OCI-LY7 (cell line): ENCODE data around the gene RAB1A. TPM values are rescaled to one million over a fixed set of nuclear protein-coding genes. Genes with fewer than 3 reads are reported as not detected.

Experiments
- BruUV-seq: library from RNA; stranded (reverse); fragments of 400-500 nt; replicated peaks from 2 replicates; lab custom pipeline; 2021; lab: Mats Ljungman, UMichigan
- CTCF ChIA-PET: fragments of 300-600 bp; sonication (Branson Sonifier 250); formaldehyde crosslinking; loops from one replicate; lab custom pipeline; 2022; ENCODE audit warnings: antibody characterized with exemption; ENCODE audit not compliant: unreplicated experiment; lab: Charles Lee
- POLR2A ChIA-PET: fragments of 300-600 bp; sonication (Branson Sonifier 250); formaldehyde crosslinking; loops from one replicate; lab custom pipeline; 2022; ENCODE audit warnings: antibody characterized with exemption; lab: Charles Lee
- DNase-seq: peaks from one replicate; pipeline ENCODE4 v3.0.0-alpha.2; 2015; ENCODE audit warnings: low spot score
- H2AFZ ChIP-seq: fragments of 200-600 bp; sonication (generic), shearing (Covaris generic); 2 replicates; pipeline ENCODE4 v1.6.1; 2014; ENCODE audit warnings: mild to moderate bottlenecking, antibody characterized with exemption, low read length, moderate library complexity
- H3K27ac ChIP-seq: fragments of 200-600 bp; sonication (generic); 2 replicates; pipeline ENCODE4 v1.5.1; 2014; ENCODE audit warnings: mixed run types, low read depth, mild to moderate bottlenecking, moderate library complexity, low read length, inconsistent platforms; ENCODE audit not compliant: poor library complexity, severe bottlenecking
- H3K36me3 ChIP-seq: fragments of 200-600 bp; sonication (generic); 2 replicates; pipeline ENCODE4 v1.6.1; 2014; ENCODE audit warnings: mild to moderate bottlenecking, antibody characterized with exemption, low read length, moderate library complexity, mixed read lengths; ENCODE audit not compliant: insufficient read depth
- H3K4me1 ChIP-seq: fragments of 200-600 bp; sonication (generic); 2 replicates; pipeline ENCODE4 v1.5.1; 2014; ENCODE audit warnings: mild to moderate bottlenecking, low read length; ENCODE audit not compliant: insufficient read depth, poor library complexity, severe bottlenecking
- H3K4me2 ChIP-seq: fragments of 200-600 bp; sonication (generic); 2 replicates; pipeline ENCODE4 v1.6.1; 2014; ENCODE audit warnings: mild to moderate bottlenecking, low read length
- H3K4me3 ChIP-seq: fragments of 200-600 bp; sonication (generic); 2 replicates; pipeline ENCODE4 v1.5.1; 2014; ENCODE audit warnings: mild to moderate bottlenecking, low read depth, low read length; ENCODE audit not compliant: poor library complexity, severe bottlenecking
- H3K79me2 ChIP-seq: fragments of 200-600 bp; sonication (generic); 2 replicates; pipeline ENCODE4 v1.6.1; 2016; ENCODE audit warnings: low read depth, mild to moderate bottlenecking, low read length, moderate library complexity, mixed read lengths; ENCODE audit not compliant: insufficient read depth
- H3K9me2 ChIP-seq: fragments of 200-600 bp; sonication (generic); 2 replicates; pipeline ENCODE4 v1.6.1; 2016; ENCODE audit warnings: mild to moderate bottlenecking, low read length, mixed read lengths; ENCODE audit not compliant: insufficient read depth
- H3K9me3 ChIP-seq: fragments of 200-600 bp; sonication (generic); 2 replicates; pipeline ENCODE4 v1.6.1; 2014; ENCODE audit warnings: mild to moderate bottlenecking, mixed run types, low read length, mixed read lengths
- H4K20me1 ChIP-seq: fragments of 200-600 bp; sonication (generic); 2 replicates; pipeline ENCODE4 v1.6.1; 2014; ENCODE audit warnings: mild to moderate bottlenecking, antibody characterized with exemption, low read length, moderate library complexity, mixed read lengths; ENCODE audit not compliant: insufficient read depth
- CTCF ChIP-seq: fragments of 200-600 bp; sonication (generic); conservative IDR thresholded peaks from 2 replicates; pipeline ENCODE4 v1.5.1; 2014; ENCODE audit warnings: mild to moderate bottlenecking, antibody characterized with exemption, low read length, moderate library complexity, mixed read lengths
- EZH2phosphoT487 ChIP-seq: fragments of 200-600 bp; sonication (generic); IDR thresholded peaks from 2 replicates; pipeline ENCODE4 v1.6.1; 2018; ENCODE audit warnings: low read depth, borderline replicate concordance, mild to moderate bottlenecking, mixed run types, antibody characterized with exemption, low read length, moderate library complexity, mixed read lengths
- intact Hi-C: fragments of 100-400 bp; cut with micrococcal nuclease; formaldehyde crosslinking; loops from one replicate; pipeline ENCODE4 v1.10.0; 2022; ENCODE audit not compliant: unreplicated experiment
- total RNA-seq, 2 experiments: library from RNA; depleted of rRNA in 1 of 2; stranded (reverse); fragments of >200 nt in 1 of 2; shearing (Covaris generic) in 1 of 2; gene quantifications; 2 replicates each; pipeline ENCODE4 v1.2.3, GENCODE V29; 2014 to 2022

RAB1A gene
- total RNA-seq, 2 experiments from 2014 or later, result 39.7 to 75.4 TPM

GRCh38 chr2:65043001-65043400, 86.9 kb downstream of the RAB1A start:
- Histone ChIP-seq H3K79me2 (no peaks in the 10 kb centered on the region), H3K27ac (no peak overlapping the region), H4K20me1 (no peaks in the 10 kb centered on the region), H3K4me2 (no peak overlapping the region), H3K4me1 (peaks cover 9% of the 10 kb centered on the region), H3K4me3 (no peak overlapping the region), H3K9me2 (no peaks in the 10 kb centered on the region), H2AFZ (no peak overlapping the region), H3K36me3 (peaks cover 55% of the 10 kb centered on the region), H3K9me3 (peaks cover 23% of the 10 kb centered on the region)
- no TSS peak for BruUV-seq
- ChIA-PET CTCF (interaction anchor here (1.0 kb wide), 1 partner anchor 22 kb away, joined by 3 read pairs; no protein-coding TSS in a partner anchor), POLR2A (interaction anchor here (0.5 to 1.9 kb wide), 6 partner anchors 10 to 366 kb away, joined by 3 to 8 read pairs (median 6); partner anchors contain the start of gene CEP68)
- intact Hi-C loops, result loop anchor here (5.0 kb wide), 1 partner anchor 711 kb away; no protein-coding TSS in a partner anchor
- no peak for DNase-seq
- TF ChIP-seq EZH2phosphoT487 (no peak), CTCF (no peak)

GRCh38 chr2:65040400-65041261, 89.3 kb downstream of the RAB1A start:
- H3K4me1 ChIP-seq, result peaks cover 9% of the 10 kb centered on the region
- no peak overlapping the region for H3K27ac ChIP-seq
- H3K9me2 ChIP-seq, result no peaks in the 10 kb centered on the region
- peaks cover 19% of the 10 kb centered on the region for H3K9me3 ChIP-seq
- DNase-seq, result peak; percentile 85
- H3K4me3 ChIP-seq, result no peak overlapping the region
- peaks cover 47% of the 10 kb centered on the region for H3K36me3 ChIP-seq
- POLR2A ChIA-PET, result interaction anchor here (0.8 kb wide), 1 partner anchor 215 kb away, joined by 4 read pairs; no protein-coding TSS in a partner anchor
- CTCF ChIA-PET, result no interaction called here
- H2AFZ ChIP-seq, result no peak overlapping the region
- peak overlapping the region; percentile 22; the same call in 1 of the 2 replicates for H3K4me2 ChIP-seq
- no peaks in the 10 kb centered on the region for H3K79me2 ChIP-seq
- intact Hi-C loops, result loop anchor here (1.0 to 5.0 kb wide), 3 partner anchors 23 to 708 kb away; no protein-coding TSS in a partner anchor
- H4K20me1 ChIP-seq, result no peaks in the 10 kb centered on the region
- TF ChIP-seq EZH2phosphoT487 (no peak), CTCF (peak; percentile 98)
- no TSS peak for BruUV-seq
